Measurements from ENCODE around the gene MDFIC. TPM values are rescaled to one million over a fixed set of nuclear protein-coding genes. Genes with fewer than 3 reads are reported as not detected.

MDFIC gene
- total and polyA plus RNA-seq, 2 experiments from 2014 or later, result 10.6 to 18.5 TPM

GRCh38 chr7:114929570-114929969 is 7.7 kb downstream of the MDFIC start:
- no peak overlapping the region for H3K27ac ChIP-seq
- H3K9me3 ChIP-seq (ENCODE audit: low read depth), result no peaks in the 10 kb centered on the region
- H3K4me2 ChIP-seq, result no peak overlapping the region
- 90% methylated on average over 1 of the region's 1 CpG for WGBS (ENCODE audit: low lambda C conversion rate, missing lambda C conversion rate)
- H3K9me2 ChIP-seq (replicated peaks; ENCODE audit: insufficient read depth), result no peaks in the 10 kb centered on the region
- no peaks in the 10 kb centered on the region for H3K27me3 ChIP-seq
- peaks cover 60% of the 10 kb centered on the region for H3K79me2 ChIP-seq
- peaks cover 5% of the 10 kb centered on the region for H4K20me1 ChIP-seq (ENCODE audit: insufficient read depth, poor library complexity, severe bottlenecking)
- no peak for DNase-seq (ENCODE audit: low spot score)
- H3K4me3 ChIP-seq, result no peak overlapping the region
- no peak overlapping the region for H2AFZ ChIP-seq
- H3K36me3 ChIP-seq (replicated peaks; ENCODE audit: insufficient read depth, low read depth), result no peaks in the 10 kb centered on the region
- no peaks in the 10 kb centered on the region for H3K4me1 ChIP-seq (ENCODE audit: insufficient read depth)
- TF ChIP-seq EZH2 (IDR thresholded peaks at IDR 0.05; ENCODE audit: borderline replicate concordance) (no peak), EZH2phosphoT487 (IDR thresholded peaks at IDR 0.05; ENCODE audit: low read depth, severe bottlenecking, unreplicated experiment) (no peak)
- TF ChIP-seq, protein P1, sequence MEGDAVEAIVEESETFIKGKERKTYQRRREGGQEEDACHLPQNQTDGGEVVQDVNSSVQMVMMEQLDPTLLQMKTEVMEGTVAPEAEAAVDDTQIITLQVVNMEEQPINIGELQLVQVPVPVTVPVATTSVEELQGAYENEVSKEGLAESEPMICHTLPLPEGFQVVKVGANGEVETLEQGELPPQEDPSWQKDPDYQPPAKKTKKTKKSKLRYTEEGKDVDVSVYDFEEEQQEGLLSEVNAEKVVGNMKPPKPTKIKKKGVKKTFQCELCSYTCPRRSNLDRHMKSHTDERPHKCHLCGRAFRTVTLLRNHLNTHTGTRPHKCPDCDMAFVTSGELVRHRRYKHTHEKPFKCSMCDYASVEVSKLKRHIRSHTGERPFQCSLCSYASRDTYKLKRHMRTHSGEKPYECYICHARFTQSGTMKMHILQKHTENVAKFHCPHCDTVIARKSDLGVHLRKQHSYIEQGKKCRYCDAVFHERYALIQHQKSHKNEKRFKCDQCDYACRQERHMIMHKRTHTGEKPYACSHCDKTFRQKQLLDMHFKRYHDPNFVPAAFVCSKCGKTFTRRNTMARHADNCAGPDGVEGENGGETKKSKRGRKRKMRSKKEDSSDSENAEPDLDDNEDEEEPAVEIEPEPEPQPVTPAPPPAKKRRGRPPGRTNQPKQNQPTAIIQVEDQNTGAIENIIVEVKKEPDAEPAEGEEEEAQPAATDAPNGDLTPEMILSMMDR (IDR thresholded peaks at IDR 0.05; ENCODE audit: poor library complexity), result no peak

DNA sequence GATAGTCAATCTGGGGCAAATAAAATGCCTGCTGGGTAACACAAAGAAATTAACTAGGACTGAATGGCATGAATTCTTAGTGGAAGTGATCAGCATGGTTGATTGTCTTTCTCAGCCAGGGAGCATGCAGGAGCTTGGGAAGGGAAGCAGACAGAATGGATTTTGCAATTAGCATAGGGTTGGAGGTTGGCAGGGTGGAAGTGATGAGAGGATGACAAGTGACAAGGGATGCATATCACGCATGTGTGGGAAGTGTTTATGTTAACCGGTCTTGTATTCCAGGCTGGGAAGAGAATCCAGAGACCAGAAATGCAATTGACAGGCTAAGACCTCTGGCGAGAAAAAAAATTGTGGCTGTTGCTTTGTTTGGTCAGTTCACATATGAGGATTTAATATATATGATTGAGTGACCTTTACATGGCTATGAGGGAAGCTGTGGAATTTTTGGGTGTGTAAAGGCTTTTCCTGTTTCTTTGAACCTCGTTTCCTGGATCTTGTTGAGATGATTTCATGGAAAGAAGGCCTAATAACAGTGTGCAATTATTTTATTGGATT is 8.3 kb downstream of the MDFIC start:
- no peak overlapping the region for H3K27ac ChIP-seq
- H3K79me2 ChIP-seq, result peaks cover 53% of the 10 kb centered on the region
- WGBS (ENCODE audit: low lambda C conversion rate, missing lambda C conversion rate), result 59% methylated on average over 4 of the region's 4 CpGs

DNA sequence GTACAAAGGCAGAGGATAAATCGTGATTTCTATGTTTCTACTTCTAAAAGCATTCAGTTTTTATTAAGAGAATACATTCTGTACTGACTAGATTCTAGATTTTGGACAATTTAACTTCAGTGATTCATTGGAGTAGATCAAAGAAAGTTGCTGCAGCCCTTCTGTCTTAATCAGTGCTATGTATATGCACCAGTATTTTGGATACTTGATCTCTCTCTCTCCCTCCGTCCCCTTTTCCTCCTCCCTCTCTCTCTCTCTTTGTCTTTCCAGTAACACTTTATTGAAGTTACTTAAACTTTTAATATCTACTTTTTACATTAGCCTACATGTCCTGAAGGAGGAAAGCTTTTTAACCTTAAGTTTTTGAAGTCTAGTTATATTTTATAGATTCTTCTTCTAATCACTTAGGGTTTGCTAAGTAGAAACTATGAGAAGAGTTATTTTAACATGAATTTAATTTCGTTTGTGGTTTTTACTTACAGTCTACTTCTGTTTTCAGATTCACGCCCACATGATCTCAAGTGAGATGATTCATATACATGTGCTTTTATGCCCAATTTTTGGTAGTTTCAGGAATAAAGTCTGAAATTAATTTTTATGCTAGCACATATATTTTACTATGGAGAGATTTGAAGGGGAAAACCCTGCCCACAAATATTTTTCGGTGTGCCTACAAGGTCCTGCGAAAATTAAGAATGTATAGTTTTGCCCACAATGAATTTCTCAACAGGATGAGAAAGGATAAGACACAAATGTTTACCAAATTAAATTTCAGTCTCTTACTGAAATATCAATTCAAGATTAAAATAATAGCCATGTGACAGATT is 9.1 kb downstream of the MDFIC start:
- Histone ChIP-seq H3K4me2 (no peak overlapping the region), H3K4me1 (ENCODE audit: insufficient read depth) (no peaks in the 10 kb centered on the region), H2AFZ (no peak overlapping the region)

More for the DNA sequence above, 8.3 kb downstream of the MDFIC start:
- Histone ChIP-seq H3K36me3 (replicated peaks; ENCODE audit: insufficient read depth, low read depth) (no peaks in the 10 kb centered on the region), H3K9me3 (ENCODE audit: low read depth) (no peaks in the 10 kb centered on the region), H2AFZ (no peak overlapping the region), H3K4me3 (no peak overlapping the region), H3K27me3 (no peaks in the 10 kb centered on the region), H3K4me1 (ENCODE audit: insufficient read depth) (no peaks in the 10 kb centered on the region), H3K9me2 (replicated peaks; ENCODE audit: insufficient read depth) (no peaks in the 10 kb centered on the region), H4K20me1 (ENCODE audit: insufficient read depth, poor library complexity, severe bottlenecking) (peaks cover 5% of the 10 kb centered on the region), H3K4me2 (no peak overlapping the region)
- no peak for DNase-seq (ENCODE audit: low spot score)
- TF ChIP-seq EZH2 (IDR thresholded peaks at IDR 0.05; ENCODE audit: borderline replicate concordance), result no peak
- TF ChIP-seq, protein P1 (IDR thresholded peaks at IDR 0.05; ENCODE audit: poor library complexity), result no peak
- TF ChIP-seq EZH2phosphoT487 (IDR thresholded peaks at IDR 0.05; ENCODE audit: low read depth, severe bottlenecking, unreplicated experiment), result no peak

More for the DNA sequence above, 9.1 kb downstream of the MDFIC start:
- 69% methylated on average over 6 of the region's 6 CpGs for WGBS (ENCODE audit: low lambda C conversion rate, missing lambda C conversion rate)
- H3K36me3 ChIP-seq (replicated peaks; ENCODE audit: insufficient read depth, low read depth), result no peaks in the 10 kb centered on the region
- H4K20me1 ChIP-seq (ENCODE audit: insufficient read depth, poor library complexity, severe bottlenecking), result no peaks in the 10 kb centered on the region
- DNase-seq (ENCODE audit: low spot score), result no peak
- H3K4me3 ChIP-seq, result no peak overlapping the region
- H3K9me2 ChIP-seq (replicated peaks; ENCODE audit: insufficient read depth), result no peaks in the 10 kb centered on the region
- TF ChIP-seq EZH2phosphoT487 (IDR thresholded peaks at IDR 0.05; ENCODE audit: low read depth, severe bottlenecking, unreplicated experiment) (no peak), EZH2 (IDR thresholded peaks at IDR 0.05; ENCODE audit: borderline replicate concordance) (no peak)
- TF ChIP-seq, protein P1 (IDR thresholded peaks at IDR 0.05; ENCODE audit: poor library complexity), result no peak
- no peaks in the 10 kb centered on the region for H3K27me3 ChIP-seq
- no peak overlapping the region for H3K27ac ChIP-seq
- peaks cover 46% of the 10 kb centered on the region for H3K79me2 ChIP-seq
- H3K9me3 ChIP-seq (ENCODE audit: low read depth), result no peaks in the 10 kb centered on the region

All from hepatocyte (in vitro differentiated cells).